Stimulated activated memory B cell treated with anti-CD40 and anti-IgM and Interleukin-4, amounts not matched to agents 10 μg/mL and 1 μg/mL and 100 μg/mL, for 72 hours (primary cell): ENCODE measurements around the gene SLC38A1.
A peak's percentile ranks its signal among the peaks of the same experiment; 100 is the strongest.
"Not testable (repeated sequence)": the region's sequence is repeated elsewhere in the genome, so short reads cannot be mapped to it uniquely, and the experiment has no call there.

ENCODE experiments used
- ATAC-seq: fragments of 150-1000 bp; cut with Tn5 transposase; 2 replicates; pipeline ENCODE4 v1.10.0; 2021
- H3K27ac Mint-ChIP-seq: one replicate; pipeline ENCODE4 v1.8.0; 2022; ENCODE audit warnings: mild to moderate bottlenecking, mixed read lengths
- H3K27me3 Mint-ChIP-seq: one replicate; pipeline ENCODE4 v1.8.0; 2022; ENCODE audit warnings: mixed read lengths
- H3K36me3 Mint-ChIP-seq: one replicate; pipeline ENCODE4 v1.8.0; 2022; ENCODE audit warnings: mixed read lengths
- H3K4me1 Mint-ChIP-seq: one replicate; pipeline ENCODE4 v1.8.0; 2022; ENCODE audit warnings: mixed read lengths
- H3K4me3 Mint-ChIP-seq: one replicate; pipeline ENCODE4 v1.8.0; 2022; ENCODE audit warnings: mild to moderate bottlenecking, moderate library complexity, mixed read lengths
- H3K9me3 Mint-ChIP-seq: one replicate; pipeline ENCODE4 v1.8.0; 2022; ENCODE audit warnings: mixed read lengths

Gene SLC38A1

GRCh38 chr12:46268583-46269428 lies at the start of gene SLC38A1:
TSS of gene SLC38A1 (minus strand) at chr12:46269043. CDS start at chr12:46239800, 29,243 bp downstream.
- H3K27me3 Mint-ChIP-seq = no peaks in the 10 kb centered on the region
- ATAC-seq = peak; percentile 89
- peaks cover 4% of the 10 kb centered on the region for H3K36me3 Mint-ChIP-seq
- H3K27ac Mint-ChIP-seq = no peak within 1 kb of the TSS
- no peaks in the 10 kb centered on the region for H3K9me3 Mint-ChIP-seq
- H3K4me1 Mint-ChIP-seq = peaks cover 18% of the 10 kb centered on the region
- H3K4me3 Mint-ChIP-seq = no peak within 1 kb of the TSS

- Mint-ChIP-seq H3K36me3 (no peaks in the 10 kb centered on the region), H3K4me1 (no peaks in the 10 kb centered on the region), H3K27me3 (peaks cover 8% of the 10 kb centered on the region), H3K9me3 (peaks cover 3% of the 10 kb centered on the region), H3K27ac (no peak overlapping the region), H3K4me3 (no peak overlapping the region)
- ATAC-seq = no peak
These were observed 49.2 kb upstream of the SLC38A1 start for GRCh38 chr12:46318037-46318436.

GRCh38 chr12:46304070-46304469 lies 35.2 kb upstream of the SLC38A1 start:
- ATAC-seq = no peak
- H3K27ac Mint-ChIP-seq = no peak overlapping the region

GRCh38 chr12:46303039-46303666 lies 34.3 kb upstream of the SLC38A1 start:
- peak; percentile 50 for ATAC-seq
- Mint-ChIP-seq H3K36me3 (no peaks in the 10 kb centered on the region), H3K27me3 (no peaks in the 10 kb centered on the region), H3K27ac (no peak overlapping the region), H3K4me3 (no peak overlapping the region), H3K9me3 (peaks cover 5% of the 10 kb centered on the region), H3K4me1 (peaks cover 25% of the 10 kb centered on the region)

More at GRCh38 chr12:46304070-46304469, 35.2 kb upstream of the SLC38A1 start:
- no peaks in the 10 kb centered on the region for H3K27me3 Mint-ChIP-seq
- H3K4me3 Mint-ChIP-seq = no peak overlapping the region
- peaks cover 17% of the 10 kb centered on the region for H3K4me1 Mint-ChIP-seq
- no peaks in the 10 kb centered on the region for H3K36me3 Mint-ChIP-seq
- H3K9me3 Mint-ChIP-seq = peaks cover 10% of the 10 kb centered on the region

GRCh38 chr12:46300910-46301309 lies 32.1 kb upstream of the SLC38A1 start:
- Mint-ChIP-seq H3K36me3 (no peaks in the 10 kb centered on the region), H3K9me3 (no peaks in the 10 kb centered on the region), H3K4me1 (peaks cover 35% of the 10 kb centered on the region), H3K4me3 (no peak overlapping the region), H3K27ac (no peak overlapping the region), H3K27me3 (no peaks in the 10 kb centered on the region)
- no peak for ATAC-seq

- Mint-ChIP-seq H3K36me3 (no peaks in the 10 kb centered on the region), H3K4me3 (no peak overlapping the region), H3K27ac (no peak overlapping the region), H3K4me1 (peaks cover 35% of the 10 kb centered on the region), H3K27me3 (no peaks in the 10 kb centered on the region), H3K9me3 (no peaks in the 10 kb centered on the region)
- no peak for ATAC-seq
These were observed 31.0 kb upstream of the SLC38A1 start for GRCh38 chr12:46299851-46300250.

GRCh38 chr12:46298261-46298660 lies 29.4 kb upstream of the SLC38A1 start:
- Mint-ChIP-seq H3K4me1 (peaks cover 35% of the 10 kb centered on the region), H3K9me3 (no peaks in the 10 kb centered on the region), H3K4me3 (no peak overlapping the region), H3K27ac (no peak overlapping the region), H3K36me3 (no peaks in the 10 kb centered on the region), H3K27me3 (no peaks in the 10 kb centered on the region)
- ATAC-seq = no peak

GRCh38 chr12:46296822-46297221 lies 28.0 kb upstream of the SLC38A1 start:
- Mint-ChIP-seq H3K27me3 (no peaks in the 10 kb centered on the region), H3K4me3 (no peak overlapping the region), H3K27ac (peak overlapping the region; percentile 38), H3K36me3 (peaks cover under 1% of the 10 kb centered on the region), H3K4me1 (peaks cover 35% of the 10 kb centered on the region), H3K9me3 (peaks cover 4% of the 10 kb centered on the region)
- no peak for ATAC-seq

- Mint-ChIP-seq H3K27me3 (no peaks in the 10 kb centered on the region), H3K36me3 (peaks cover 11% of the 10 kb centered on the region), H3K4me3 (no peak overlapping the region), H3K4me1 (peaks cover 11% of the 10 kb centered on the region), H3K9me3 (peaks cover 14% of the 10 kb centered on the region), H3K27ac (no peak overlapping the region)
- no peak for ATAC-seq
These were observed 24.0 kb upstream of the SLC38A1 start for GRCh38 chr12:46292754-46293402.

GRCh38 chr12:46291953-46292352 lies 23.1 kb upstream of the SLC38A1 start:
- H3K27me3 Mint-ChIP-seq, ATAC-seq, H3K4me3 Mint-ChIP-seq, H3K4me1 Mint-ChIP-seq, H3K27ac Mint-ChIP-seq: not testable (repeated sequence)
- Mint-ChIP-seq H3K36me3 (peaks cover 20% of the 10 kb centered on the region), H3K9me3 (peaks cover 21% of the 10 kb centered on the region)

GRCh38 chr12:46285177-46285576 lies 16.3 kb upstream of the SLC38A1 start:
- not testable (repeated sequence) for H3K27ac Mint-ChIP-seq, ATAC-seq, H3K4me3 Mint-ChIP-seq, H3K27me3 Mint-ChIP-seq, H3K4me1 Mint-ChIP-seq
- Mint-ChIP-seq H3K36me3 (peaks cover 70% of the 10 kb centered on the region), H3K9me3 (peaks cover 46% of the 10 kb centered on the region)

GRCh38 chr12:46282829-46283228 lies 14.0 kb upstream of the SLC38A1 start:
- H3K9me3 Mint-ChIP-seq = peaks cover 44% of the 10 kb centered on the region
- no peak for ATAC-seq
- no peaks in the 10 kb centered on the region for H3K27me3 Mint-ChIP-seq

GRCh38 chr12:46276756-46277155 lies 7.9 kb upstream of the SLC38A1 start:
- H3K9me3 Mint-ChIP-seq = peaks cover 2% of the 10 kb centered on the region
- H3K4me3 Mint-ChIP-seq = no peak overlapping the region
- peaks cover 45% of the 10 kb centered on the region for H3K36me3 Mint-ChIP-seq
- H3K27me3 Mint-ChIP-seq = no peaks in the 10 kb centered on the region
- H3K4me1 Mint-ChIP-seq = no peaks in the 10 kb centered on the region
- no peak for ATAC-seq
- H3K27ac Mint-ChIP-seq = no peak overlapping the region

More at GRCh38 chr12:46282829-46283228, 14.0 kb upstream of the SLC38A1 start:
- Mint-ChIP-seq H3K36me3 (peaks cover 78% of the 10 kb centered on the region), H3K27ac (no peak overlapping the region), H3K4me1 (peaks cover 8% of the 10 kb centered on the region), H3K4me3 (no peak overlapping the region)

- Mint-ChIP-seq H3K27ac (no peak overlapping the region), H3K36me3 (peaks cover 13% of the 10 kb centered on the region), H3K27me3 (no peaks in the 10 kb centered on the region), H3K9me3 (no peaks in the 10 kb centered on the region), H3K4me1 (peaks cover 18% of the 10 kb centered on the region), H3K4me3 (no peak overlapping the region)
- no peak for ATAC-seq
These were observed 3.0 kb upstream of the SLC38A1 start for GRCh38 chr12:46271863-46272262.

- no peak overlapping the region for H3K27ac Mint-ChIP-seq
- H3K9me3 Mint-ChIP-seq = no peaks in the 10 kb centered on the region
- ATAC-seq = peak; percentile 56
- no peak overlapping the region for H3K4me3 Mint-ChIP-seq
- H3K36me3 Mint-ChIP-seq = no peaks in the 10 kb centered on the region
- H3K27me3 Mint-ChIP-seq = no peaks in the 10 kb centered on the region
- H3K4me1 Mint-ChIP-seq = peaks cover 18% of the 10 kb centered on the region
These were observed 792 bp upstream of the SLC38A1 start for GRCh38 chr12:46269429-46270241.
